IPS DF 4.7 (cell line): ENCODE measurements around the gene ETV7.

Experiments
- DNase-seq: peaks from one replicate; pipeline ENCODE4 v3.0.0-alpha.2; 2013; ENCODE audit warnings: low spot score; ENCODE audit errors: extremely low read depth

The ETV7 gene

DNA sequence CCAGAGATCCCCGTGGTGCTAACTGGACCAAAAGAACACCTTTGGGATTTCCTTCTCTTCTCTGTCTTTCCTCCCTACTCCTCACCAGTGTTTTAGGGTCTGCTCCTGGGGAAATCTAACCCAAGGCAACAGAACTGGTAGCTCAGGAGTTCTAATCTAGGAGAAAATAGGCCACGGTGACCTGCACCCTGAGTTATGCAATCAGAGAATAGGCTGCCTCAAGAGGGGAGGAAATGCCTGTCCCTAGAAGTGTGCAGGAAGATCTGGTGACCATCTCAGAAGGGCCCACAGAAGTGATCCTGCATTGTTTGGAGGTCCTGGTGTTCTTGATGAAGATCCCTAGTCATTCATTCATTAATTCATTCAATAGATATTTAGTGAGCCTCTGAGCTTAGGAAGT, 3.4 kb downstream of the ETV7 start:
- DNase-seq: no peak

DNA sequence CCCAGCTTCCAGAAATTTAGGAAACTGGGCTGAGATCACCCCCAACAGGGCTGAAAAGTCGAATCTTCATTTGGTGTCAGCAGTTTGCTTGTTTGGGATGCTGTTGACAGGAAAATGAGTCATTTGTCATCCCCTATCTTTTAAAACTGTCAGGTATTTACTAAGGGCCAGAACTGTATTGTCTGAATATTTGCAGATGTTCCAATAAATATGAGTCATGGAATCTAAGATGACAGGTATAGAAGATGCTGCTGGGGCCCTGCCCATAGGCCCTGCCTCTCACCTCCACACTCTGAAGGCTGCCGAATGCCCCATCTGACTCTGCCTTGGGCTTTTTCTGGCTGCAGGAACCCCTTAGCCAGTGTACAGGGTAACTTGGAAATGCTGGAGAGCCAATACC, 3.9 kb downstream of the ETV7 start:
- no peak for DNase-seq

DNA sequence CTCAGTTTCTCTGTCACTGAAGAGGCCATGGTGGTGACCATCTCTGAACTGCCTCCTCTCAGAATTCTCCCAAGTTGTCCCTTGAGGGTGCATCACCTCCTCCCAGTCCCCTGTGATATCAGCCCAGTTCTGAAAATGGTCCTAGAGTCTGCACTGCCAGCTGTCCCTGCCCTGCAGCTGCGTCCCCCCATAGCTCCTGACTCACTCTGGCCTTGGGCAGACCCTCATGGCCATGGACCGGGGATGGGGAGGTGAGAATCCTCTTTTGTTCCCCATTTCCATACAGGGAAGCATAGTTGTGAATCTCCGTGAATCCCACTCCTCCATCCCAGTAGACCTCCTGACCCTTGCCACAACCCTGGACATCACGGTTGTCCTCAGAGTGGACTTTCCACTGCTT, 4.5 kb downstream of the ETV7 start:
- DNase-seq: no peak

DNA sequence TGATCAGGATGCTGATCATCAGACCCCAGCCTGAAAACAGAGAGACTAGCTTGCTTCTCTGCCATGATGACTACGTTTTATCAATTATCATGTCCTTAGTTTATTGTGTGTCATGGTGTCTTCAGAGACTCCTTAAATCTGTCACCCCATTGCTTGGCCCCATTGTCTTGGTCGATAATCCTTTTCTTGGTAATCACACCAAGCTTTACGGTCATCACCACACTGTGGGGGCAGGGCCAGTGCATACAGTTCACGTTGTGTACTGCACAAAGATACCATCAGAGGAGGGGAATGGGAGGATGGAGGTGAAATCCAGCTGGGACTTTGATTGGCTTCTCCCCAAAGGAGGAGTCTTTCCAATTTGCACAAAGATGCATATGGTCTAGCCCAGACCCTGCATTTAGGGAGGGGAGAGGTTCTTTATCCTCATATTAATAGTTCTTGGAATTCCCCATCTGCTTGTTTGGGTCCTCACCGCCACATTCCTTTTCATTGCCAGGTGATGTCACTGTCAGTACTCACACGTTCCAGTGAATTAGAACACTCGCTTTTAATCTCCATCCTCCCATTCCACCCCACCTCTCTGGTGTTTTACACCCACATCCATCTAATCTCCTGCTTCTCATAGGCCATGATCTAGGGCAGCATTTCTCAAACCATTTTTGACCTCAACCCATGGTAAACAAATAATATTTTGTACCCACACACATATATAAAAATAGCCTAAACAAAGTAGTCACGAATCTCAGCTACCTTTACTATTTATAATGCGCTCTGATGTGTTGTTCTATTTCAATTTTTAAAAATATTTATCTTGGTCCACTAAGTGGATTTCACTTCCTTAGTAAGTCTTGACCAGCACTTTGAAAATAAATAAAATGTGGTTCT, 5.7 kb downstream of the ETV7 start:
- DNase-seq: no peak

DNA sequence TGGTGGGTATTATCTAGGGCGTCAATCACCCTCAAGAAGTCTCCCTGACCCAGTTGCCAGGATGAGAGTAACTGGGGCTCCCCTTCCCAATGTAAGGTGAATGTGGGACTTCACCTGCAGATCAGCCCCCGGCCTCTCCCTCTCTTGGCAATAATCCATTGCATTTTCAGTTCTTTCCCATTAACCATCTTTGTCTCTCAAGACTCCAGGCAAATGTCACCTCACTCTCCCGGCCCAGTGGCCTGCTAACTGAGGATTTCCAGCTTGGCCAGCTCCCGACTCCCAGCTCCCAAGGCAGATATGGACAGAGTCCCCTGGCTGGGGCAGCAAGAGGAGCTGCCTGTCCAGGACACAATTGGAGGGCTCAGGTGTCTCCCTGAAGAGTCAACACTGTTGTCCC, 7.3 kb downstream of the ETV7 start:
- no peak for DNase-seq

DNA sequence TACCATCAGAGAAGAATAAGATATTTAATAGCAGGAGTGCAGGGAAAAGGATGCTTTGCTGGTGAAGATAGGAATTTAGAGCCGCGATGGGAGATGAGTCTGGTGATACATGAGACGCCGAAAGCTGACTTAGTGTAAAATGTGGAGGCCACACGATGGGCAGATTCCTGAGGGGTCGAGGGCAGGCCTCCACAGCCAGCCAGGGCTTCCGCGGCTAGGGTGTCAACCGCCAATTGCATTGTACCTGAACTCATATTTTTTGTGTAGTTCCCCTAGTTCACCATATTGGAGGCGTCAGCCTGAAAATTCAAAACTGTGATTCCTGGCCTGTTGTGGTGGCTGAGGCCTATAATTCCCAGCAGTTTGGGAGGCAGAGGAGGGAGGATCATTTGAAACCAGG, 8.5 kb downstream of the ETV7 start:
- DNase-seq: no peak

DNA sequence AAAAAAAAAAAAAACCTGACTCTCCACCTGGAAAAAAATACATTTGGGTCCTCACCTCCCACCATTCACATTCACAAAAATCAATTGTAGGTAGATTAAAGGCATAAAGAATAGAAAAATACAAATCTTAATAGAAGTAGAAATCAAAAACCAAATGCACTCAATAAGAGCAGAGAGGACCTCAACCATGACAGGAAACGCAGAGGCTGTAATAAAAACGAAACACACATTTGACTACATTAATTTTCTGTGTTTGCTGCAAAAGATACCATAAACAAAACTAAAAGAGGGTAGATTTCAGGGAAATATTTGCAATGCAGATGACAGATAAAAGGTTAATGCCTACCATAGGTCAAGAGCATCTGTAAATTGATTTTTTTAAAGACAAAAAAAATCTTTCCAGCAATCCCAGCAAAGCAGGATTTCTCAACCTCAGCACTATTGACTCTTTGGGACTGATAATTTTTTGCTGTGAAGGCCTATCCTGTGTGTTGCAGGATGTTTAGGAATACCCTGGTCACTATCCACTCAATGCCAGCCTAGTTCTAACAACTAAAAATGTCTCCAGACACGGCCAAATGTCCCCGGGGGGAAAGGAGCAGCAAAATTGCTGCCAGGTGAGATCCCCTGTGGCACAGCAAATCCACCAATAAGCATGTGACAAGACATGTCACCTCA, 9.1 kb downstream of the ETV7 start:
- DNase-seq: no peak

DNA sequence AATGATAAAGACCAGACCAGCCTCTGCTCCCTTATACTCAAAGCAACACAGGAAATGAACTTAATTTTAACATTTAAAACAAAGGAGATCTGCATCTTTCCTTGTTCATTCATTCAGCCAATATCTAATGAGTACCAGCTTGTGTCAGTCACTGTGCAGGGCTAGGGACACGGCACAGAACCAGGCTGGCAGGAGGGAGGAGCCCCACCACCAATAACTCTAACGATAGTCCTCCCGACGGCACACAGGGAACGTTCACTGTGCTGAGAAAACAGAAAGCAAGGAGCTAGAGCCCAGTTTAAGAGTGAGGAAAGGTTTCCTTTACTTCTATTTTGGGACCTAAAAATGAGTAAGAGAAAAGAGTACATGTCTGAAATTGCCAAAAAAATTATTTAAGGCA, 9.9 kb downstream of the ETV7 start:
- DNase-seq: no peak

DNA sequence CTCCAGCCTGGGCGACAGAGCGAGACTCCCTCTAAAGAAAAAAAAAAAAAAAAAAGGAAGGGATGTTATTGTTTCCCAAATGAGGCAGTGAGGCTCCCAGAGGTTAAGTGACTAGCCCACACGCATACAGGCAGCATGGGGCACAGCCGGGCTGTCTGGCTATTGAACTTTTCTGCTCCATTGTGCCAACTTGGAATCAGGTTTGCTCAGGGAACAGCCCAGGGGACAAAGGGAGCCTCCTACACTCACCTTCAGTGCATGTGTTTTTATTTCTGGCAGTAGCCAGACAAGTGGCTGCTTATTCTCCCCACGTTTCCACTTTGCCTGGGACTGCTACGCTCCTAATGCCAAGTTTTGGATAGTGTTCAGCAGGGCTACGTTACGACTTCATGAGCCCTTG, 10.7 kb downstream of the ETV7 start:
- no peak for DNase-seq

DNA sequence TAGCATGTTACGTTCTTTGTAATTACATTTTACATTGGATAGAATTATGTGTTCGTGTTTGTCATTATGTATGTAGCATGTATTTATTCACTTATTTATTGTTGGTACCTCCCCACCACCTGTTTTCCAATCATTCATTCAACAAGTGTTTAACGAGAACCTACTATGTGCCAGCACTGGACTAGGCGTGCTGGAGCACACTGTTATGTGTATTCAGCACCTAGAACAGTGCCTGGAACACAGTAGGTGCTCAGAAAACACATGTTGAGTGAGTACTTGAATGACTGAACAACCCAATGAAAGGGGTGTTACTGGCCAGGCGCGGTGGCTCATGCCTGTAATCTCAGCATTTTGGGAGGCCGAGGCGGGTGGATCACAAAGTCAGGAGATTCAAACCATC, 11.3 kb downstream of the ETV7 start:
- DNase-seq: no peak

DNA sequence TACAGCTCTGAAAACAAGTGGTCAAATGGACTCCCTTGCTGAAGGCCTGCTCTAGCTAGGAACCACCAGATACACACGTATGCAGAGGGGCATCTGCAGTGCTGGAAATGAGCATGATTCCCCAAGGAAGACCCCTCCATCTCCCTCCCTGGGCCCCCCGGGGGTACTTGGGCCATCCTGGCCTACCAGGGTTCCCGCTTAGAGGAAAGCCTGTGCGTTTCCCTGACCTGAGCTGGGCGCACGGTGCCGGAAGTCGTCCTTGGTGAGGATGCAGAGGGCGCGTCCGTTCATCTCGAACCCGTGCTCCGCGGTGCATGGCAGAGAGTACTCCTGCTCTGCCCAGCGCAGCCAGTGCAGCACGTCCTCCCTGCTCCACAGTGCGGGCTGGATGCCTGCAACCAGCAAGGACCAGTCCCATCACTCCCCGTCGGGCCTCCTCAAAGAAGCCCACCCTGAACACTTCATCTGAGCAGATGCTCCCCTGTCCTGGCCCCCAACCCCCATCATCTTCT, 11.8 kb downstream of the ETV7 start:
- DNase-seq: no peak

DNA sequence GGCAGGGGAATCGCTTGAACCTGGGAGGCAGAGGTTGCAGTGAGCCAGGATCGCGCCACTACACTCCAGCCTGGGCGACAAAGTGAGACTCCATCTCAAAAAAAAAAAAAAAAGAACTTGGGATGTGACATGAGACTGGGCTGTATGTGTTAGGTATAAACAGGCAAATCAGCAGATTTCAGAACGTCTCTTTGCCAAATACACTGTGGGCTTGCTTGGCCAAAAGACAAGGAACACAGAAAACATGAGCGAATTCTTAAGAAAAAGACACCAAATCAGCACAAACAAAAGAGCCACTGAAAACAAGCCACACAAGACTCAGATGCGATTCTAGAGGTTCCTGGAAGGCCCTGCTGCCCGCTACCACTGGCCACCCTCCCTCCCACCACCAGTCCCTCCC, 12.5 kb downstream of the ETV7 start:
- no peak for DNase-seq

DNA sequence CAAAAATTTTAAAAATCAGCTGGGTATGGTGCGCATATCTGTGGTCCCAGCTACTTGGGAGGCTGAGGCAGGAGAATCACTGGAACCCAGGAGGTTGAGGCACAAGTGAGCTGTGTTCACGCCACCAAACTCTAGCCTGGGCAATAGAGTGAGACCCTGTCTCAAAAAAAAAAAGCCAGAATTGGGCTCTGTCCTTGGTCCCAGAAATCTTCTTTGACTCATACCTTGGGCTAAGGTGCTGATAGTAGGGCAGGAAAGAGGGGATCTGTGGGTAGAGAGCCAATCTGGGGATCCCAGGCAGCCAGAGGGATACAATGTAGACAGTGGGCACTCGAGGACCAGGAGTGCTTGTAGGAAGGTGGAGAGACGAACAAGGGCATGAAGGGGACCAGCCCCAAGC, 13.3 kb downstream of the ETV7 start:
- no peak for DNase-seq

DNA sequence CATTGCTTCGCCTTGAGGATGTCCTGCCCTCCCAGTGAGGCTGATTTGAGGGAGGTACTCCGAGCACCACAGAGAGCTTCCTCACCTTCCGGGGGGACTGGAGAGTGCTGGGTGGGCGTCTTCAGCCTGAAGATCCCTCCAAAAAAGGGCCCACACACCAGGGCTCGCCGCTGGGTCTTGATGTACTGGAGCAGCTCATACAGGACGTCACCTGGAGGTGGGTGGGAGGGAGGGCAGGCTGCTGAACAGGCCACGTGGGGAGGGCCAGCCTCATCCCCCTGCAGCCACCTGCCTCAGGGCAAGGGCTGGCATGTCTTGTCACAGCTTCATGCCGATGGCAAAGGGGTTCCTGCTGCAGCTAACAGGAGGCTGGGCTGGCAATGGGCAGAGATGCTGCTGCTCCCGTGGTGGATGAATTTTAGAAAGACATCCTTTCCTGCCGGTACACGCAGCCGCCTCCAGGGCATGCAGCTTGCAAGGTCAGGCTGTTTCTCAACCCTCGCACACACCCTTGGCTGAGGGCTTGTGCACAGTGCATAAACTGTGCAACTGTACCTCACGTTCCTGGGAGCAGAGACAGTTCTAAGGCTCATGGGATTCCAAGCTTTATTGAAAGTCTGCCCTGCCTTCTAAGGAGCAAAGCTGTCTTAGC, 14.0 kb downstream of the ETV7 start:
- no peak for DNase-seq

DNA sequence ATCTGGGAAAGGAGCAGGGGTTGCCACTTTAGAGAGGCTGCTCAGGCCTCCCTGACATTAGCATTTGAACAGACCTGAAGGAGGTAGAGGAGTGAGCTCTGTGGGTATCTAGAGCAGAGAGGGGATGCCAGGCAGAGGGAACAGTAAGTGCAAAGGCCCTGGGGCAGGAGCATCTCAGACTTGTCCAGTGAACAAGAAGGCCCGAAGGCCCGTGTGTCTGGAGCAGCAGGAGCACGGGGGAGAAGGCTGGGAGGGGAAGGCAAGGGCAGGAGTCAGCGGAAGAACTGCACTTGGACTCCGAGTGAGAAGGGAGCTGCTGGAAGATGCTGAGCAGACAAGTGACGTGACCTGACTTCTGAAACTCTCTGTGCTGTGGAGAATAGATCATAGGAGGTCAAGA, 15.4 kb downstream of the ETV7 start:
- DNase-seq: no peak

DNA sequence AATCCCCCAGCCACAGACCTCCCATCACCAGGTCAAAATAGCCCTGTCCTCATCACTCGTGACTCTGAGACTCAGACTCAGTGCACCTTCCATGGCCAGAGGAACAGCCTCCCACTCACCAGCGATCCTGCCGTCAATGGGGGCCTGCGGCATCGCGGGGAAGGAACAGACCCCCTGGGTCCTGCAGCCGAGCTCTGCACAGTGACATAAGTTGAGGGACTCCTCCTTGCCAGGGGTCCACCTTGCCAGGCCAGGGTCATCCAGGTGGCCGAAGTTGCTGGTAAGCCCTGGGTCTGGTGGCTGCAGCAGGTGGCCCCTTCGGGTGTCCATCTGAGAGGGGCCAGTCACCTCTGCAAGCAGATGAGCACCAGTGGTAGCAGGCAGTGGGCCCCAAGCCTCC, 16.3 kb downstream of the ETV7 start:
- DNase-seq: no peak

DNA sequence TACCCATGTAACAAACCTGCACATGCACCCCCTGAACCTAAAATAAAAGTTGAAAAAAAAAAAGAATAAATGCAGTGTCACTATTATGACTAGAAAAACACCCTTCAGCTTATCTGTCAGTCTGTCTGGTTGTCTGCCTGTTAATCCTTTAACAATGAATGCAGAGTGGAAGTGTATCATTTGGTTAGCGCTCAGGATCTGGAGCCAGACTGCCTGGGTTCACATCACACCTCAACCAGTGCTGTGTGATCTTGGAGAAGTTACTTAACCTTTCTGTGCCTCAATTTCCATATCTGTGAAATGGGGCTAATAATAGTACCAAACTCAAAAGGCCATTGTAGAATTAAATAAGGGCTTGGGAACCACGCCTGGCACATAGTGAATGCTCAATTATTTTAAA, 16.8 kb downstream of the ETV7 start:
- no peak for DNase-seq

DNA sequence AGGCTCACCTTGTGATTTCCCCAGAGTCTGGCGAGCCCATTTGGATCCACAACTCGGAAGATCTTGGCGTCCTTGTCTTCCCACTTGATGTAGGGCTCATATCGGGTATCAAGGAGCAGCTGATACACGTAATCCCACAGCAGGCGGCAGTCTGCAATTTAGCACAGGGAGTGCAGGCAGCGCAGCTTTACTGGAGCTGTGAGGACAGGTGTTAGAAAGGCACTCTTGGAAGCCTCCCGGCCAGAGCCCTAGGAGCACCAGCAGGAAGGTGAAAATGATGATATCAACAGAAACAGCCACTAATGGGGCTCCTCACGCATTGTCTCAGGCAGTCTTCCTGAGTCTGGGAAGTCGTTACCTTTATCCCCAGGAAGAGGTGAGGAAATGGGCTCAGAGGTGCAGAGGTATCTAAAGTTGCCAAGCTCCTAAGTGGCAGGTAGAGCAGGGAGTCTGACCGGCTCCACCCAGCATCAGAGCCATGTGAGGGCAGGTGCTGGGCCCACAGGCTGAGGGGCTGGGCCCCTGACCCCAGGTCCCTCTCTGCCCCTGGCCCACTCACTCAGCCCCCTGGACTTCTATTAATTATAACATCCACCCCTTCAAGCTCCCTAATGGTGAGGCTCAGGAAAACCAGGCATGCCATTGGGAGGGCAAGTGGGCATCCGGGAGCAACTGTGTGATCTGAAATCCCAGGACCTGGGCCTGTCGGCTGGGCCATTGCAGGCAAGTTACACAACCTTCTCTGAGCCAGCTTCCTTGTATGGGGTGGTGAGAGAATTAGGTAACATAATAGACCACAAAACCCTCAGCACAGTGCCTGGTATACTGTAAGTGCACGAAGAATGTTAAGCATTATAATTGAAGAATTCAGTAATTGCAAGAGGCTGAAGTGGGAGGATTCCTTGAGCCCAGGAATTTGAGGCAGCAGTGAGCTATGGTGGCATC, 18.3 kb downstream of the ETV7 start:
- DNase-seq: no peak

DNA sequence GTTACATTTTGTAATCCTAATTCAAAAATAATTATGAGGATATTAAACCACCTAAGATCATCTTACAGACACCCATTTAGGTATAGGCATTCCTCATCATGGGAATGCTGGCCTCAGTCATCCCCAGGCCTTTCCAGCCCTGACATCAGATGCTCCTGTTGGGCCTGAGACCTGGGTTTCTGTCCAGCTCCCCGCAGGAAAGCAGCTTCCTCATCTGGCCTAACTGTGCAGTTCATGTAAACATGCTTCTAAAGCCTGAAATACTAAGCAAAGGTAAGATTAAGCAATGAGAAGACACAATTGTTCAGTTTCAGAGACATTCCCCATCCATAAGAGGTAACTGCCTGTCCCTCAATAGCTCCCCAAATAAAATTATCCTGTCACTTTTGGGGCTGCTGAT, 19.0 kb downstream of the ETV7 start:
- DNase-seq: no peak

DNA sequence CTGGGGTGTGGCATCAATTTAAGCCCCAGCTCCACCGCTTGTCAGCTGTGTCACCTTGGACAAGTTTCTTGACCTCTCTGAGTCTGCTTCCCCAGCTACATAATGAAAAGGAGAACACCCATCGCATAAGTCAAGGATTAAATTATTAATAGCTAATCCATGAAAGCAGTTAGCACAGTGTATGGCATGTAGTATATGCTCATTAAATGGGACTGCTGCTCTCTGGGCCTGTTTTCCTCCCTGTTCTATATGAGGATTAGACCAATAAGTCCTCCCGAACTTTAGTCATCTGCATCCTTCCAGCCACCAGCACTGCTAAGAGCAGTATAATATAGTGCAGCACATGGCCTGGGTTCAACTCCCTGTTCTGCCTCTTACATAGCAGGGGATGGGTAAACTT, 19.7 kb downstream of the ETV7 start:
- DNase-seq: no peak
